Astrocyte (in vitro differentiated cells and primary cell): Measurements from ENCODE around the gene ARIH1.

ENCODE experiments used
- EZH2 ChIP-seq: IDR thresholded peaks from 2 replicates; pipeline ENCODE4 v1.6.1; 2012; ENCODE audit warnings: mild to moderate bottlenecking, low read length, inconsistent platforms; ENCODE audit not compliant: insufficient read depth
- TF ChIP-seq, protein P1 (sequence below): IDR thresholded peaks from 2 replicates; pipeline ENCODE4 v1.5.1; 2011; ENCODE audit warnings: low read depth, mild to moderate bottlenecking, inconsistent platforms, low read length, moderate library complexity; ENCODE audit not compliant: insufficient read depth

GRCh38 chr15:72463702-72464101 lies 10.4 kb upstream of the ARIH1 start:
- TF ChIP-seq, protein P1, sequence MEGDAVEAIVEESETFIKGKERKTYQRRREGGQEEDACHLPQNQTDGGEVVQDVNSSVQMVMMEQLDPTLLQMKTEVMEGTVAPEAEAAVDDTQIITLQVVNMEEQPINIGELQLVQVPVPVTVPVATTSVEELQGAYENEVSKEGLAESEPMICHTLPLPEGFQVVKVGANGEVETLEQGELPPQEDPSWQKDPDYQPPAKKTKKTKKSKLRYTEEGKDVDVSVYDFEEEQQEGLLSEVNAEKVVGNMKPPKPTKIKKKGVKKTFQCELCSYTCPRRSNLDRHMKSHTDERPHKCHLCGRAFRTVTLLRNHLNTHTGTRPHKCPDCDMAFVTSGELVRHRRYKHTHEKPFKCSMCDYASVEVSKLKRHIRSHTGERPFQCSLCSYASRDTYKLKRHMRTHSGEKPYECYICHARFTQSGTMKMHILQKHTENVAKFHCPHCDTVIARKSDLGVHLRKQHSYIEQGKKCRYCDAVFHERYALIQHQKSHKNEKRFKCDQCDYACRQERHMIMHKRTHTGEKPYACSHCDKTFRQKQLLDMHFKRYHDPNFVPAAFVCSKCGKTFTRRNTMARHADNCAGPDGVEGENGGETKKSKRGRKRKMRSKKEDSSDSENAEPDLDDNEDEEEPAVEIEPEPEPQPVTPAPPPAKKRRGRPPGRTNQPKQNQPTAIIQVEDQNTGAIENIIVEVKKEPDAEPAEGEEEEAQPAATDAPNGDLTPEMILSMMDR: no peak
- no peak for TF ChIP-seq EZH2
